ENCODE measurements around the gene CDC34.

DNA sequence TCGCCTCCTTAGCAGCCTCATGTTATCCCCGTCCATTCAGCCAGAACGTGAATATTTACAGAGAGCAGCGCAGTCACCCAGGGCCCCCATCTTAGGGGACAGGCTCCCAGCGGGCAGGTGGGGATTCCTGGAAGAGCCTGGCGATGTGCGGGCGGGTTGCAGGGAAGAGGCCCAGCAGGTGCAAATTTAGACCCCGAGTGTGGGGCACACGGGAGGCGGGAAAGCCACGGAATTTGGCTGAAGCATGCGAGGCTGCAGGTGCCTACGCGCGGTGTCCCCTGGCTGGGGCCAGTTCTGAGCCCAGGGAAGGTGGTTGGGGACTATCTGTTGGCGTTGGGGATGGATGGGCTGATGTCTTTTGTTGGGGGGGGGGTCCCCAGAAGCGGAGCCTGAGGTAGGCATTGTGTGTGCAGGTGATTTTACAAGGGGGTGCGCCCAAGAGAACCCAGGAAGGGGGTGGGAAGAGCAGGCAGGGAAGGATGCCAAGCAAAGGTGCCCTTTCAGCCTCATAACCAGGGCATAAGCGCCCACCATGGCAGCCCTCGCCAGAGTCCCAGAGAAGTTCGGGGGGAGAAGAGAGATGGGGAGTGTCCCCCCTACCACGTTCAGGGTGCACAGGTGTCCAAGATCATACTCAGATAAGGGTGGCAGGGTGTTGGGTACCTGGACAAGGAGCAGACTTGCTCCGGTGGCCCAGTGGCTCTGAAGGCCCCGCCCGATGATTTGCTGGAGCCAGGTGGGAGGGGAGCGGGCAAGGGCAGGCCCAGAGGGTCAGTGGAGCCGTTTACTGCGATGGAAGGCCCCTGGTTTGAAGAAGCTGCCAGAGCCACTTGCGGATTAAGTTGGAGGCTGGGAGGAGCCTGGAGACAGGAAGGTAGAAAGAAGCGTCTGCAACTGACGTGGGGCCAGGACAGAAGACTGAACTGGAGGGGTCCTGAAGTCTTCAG, 23.1 kb upstream of the CDC34 start:
- TF ChIP-seq CBFB (CRISPR knock-in tag; IDR thresholded peaks at IDR 0.05; ENCODE audit: low read depth) (no peak), FOXK1 (CRISPR knock-in tag; IDR thresholded peaks at IDR 0.05) (no peak), TCF7 (CRISPR knock-in tag; IDR thresholded peaks at IDR 0.05; ENCODE audit: low read depth) (no peak), TEAD1 (CRISPR knock-in tag; IDR thresholded peaks at IDR 0.05) (no peak)
- TF ChIP-seq, protein P1, sequence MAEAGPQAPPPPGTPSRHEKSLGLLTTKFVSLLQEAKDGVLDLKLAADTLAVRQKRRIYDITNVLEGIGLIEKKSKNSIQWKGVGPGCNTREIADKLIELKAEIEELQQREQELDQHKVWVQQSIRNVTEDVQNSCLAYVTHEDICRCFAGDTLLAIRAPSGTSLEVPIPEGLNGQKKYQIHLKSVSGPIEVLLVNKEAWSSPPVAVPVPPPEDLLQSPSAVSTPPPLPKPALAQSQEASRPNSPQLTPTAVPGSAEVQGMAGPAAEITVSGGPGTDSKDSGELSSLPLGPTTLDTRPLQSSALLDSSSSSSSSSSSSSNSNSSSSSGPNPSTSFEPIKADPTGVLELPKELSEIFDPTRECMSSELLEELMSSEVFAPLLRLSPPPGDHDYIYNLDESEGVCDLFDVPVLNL (CRISPR knock-in tag; IDR thresholded peaks at IDR 0.05; ENCODE audit: borderline replicate concordance, low read depth), result no peak
- TF ChIP-seq, protein P2, sequence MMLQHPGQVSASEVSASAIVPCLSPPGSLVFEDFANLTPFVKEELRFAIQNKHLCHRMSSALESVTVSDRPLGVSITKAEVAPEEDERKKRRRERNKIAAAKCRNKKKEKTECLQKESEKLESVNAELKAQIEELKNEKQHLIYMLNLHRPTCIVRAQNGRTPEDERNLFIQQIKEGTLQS (CRISPR knock-in tag; conservative IDR thresholded peaks at IDR 0.05), result no peak
- TF ChIP-seq, protein P3, sequence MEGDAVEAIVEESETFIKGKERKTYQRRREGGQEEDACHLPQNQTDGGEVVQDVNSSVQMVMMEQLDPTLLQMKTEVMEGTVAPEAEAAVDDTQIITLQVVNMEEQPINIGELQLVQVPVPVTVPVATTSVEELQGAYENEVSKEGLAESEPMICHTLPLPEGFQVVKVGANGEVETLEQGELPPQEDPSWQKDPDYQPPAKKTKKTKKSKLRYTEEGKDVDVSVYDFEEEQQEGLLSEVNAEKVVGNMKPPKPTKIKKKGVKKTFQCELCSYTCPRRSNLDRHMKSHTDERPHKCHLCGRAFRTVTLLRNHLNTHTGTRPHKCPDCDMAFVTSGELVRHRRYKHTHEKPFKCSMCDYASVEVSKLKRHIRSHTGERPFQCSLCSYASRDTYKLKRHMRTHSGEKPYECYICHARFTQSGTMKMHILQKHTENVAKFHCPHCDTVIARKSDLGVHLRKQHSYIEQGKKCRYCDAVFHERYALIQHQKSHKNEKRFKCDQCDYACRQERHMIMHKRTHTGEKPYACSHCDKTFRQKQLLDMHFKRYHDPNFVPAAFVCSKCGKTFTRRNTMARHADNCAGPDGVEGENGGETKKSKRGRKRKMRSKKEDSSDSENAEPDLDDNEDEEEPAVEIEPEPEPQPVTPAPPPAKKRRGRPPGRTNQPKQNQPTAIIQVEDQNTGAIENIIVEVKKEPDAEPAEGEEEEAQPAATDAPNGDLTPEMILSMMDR (IDR thresholded peaks at IDR 0.05), result no peak
- TF ChIP-seq, protein P4, sequence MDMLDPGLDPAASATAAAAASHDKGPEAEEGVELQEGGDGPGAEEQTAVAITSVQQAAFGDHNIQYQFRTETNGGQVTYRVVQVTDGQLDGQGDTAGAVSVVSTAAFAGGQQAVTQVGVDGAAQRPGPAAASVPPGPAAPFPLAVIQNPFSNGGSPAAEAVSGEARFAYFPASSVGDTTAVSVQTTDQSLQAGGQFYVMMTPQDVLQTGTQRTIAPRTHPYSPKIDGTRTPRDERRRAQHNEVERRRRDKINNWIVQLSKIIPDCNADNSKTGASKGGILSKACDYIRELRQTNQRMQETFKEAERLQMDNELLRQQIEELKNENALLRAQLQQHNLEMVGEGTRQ (CRISPR knock-in tag; IDR thresholded peaks at IDR 0.05), result no peak
- TF ChIP-seq, protein P5, sequence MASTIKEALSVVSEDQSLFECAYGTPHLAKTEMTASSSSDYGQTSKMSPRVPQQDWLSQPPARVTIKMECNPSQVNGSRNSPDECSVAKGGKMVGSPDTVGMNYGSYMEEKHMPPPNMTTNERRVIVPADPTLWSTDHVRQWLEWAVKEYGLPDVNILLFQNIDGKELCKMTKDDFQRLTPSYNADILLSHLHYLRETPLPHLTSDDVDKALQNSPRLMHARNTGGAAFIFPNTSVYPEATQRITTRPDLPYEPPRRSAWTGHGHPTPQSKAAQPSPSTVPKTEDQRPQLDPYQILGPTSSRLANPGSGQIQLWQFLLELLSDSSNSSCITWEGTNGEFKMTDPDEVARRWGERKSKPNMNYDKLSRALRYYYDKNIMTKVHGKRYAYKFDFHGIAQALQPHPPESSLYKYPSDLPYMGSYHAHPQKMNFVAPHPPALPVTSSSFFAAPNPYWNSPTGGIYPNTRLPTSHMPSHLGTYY (CRISPR knock-in tag; IDR thresholded peaks at IDR 0.05), result no peak
- TF ChIP-seq, protein P6, sequence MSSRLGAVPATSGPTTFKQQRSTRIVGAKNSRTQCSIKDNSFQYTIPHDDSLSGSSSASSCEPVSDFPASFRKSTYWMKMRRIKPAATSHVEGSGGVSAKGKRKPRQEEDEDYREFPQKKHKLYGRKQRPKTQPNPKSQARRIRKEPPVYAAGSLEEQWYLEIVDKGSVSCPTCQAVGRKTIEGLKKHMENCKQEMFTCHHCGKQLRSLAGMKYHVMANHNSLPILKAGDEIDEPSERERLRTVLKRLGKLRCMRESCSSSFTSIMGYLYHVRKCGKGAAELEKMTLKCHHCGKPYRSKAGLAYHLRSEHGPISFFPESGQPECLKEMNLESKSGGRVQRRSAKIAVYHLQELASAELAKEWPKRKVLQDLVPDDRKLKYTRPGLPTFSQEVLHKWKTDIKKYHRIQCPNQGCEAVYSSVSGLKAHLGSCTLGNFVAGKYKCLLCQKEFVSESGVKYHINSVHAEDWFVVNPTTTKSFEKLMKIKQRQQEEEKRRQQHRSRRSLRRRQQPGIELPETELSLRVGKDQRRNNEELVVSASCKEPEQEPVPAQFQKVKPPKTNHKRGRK (CRISPR knock-in tag; IDR thresholded peaks at IDR 0.05; ENCODE audit: borderline replicate concordance), result no peak
- TF ChIP-seq, protein P7, sequence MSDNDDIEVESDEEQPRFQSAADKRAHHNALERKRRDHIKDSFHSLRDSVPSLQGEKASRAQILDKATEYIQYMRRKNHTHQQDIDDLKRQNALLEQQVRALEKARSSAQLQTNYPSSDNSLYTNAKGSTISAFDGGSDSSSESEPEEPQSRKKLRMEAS (CRISPR knock-in tag; IDR thresholded peaks at IDR 0.05), result no peak
